Hindlimb muscle (tissue), 1 donor: ENCODE data around the gene TPRG1L. TPM values are rescaled to one million over a fixed set of nuclear protein-coding genes. Genes with fewer than 3 reads are reported as not detected.
"Not testable (repeated sequence)": the region's sequence is repeated elsewhere in the genome, so short reads cannot be mapped to it uniquely, and the experiment has no call there.

ENCODE experiments used
- DNase-seq: peaks from one replicate; pipeline ENCODE4 v3.0.0-alpha.2; 2013
- polyA plus RNA-seq: library from polyadenylated mRNA; unstranded; fragments of 120-200 nt; gene quantifications from one replicate; pipeline ENCODE4 v1.2.1, GENCODE V29; 2013; ENCODE audit not compliant: insufficient read length

Gene TPRG1L
- polyA plus RNA-seq, 1 donor, result 29.7 TPM

GRCh38 chr1:3609769-3610526 is 14.9 kb upstream of the TPRG1L start:
- DNase-seq, result no peak

GRCh38 chr1:3610527-3611169 is 14.2 kb upstream of the TPRG1L start:
- DNase-seq, result no peak

GRCh38 chr1:3611170-3612019 is 13.4 kb upstream of the TPRG1L start, which contains the start of gene MEGF6:
Gene MEGF6, minus strand, starts transcription at chr1:3611508. Its CDS starts 240 bp downstream, at chr1:3611268.
- peak; percentile 46 for DNase-seq

GRCh38 chr1:3612123-3612522 is 12.7 kb upstream of the TPRG1L start:
- no peak for DNase-seq

GRCh38 chr1:3614755-3615742 is 9.8 kb upstream of the TPRG1L start:
- no peak for DNase-seq

- DNase-seq, result no peak
These were observed 8.0 kb upstream of the TPRG1L start for GRCh38 chr1:3616861-3617260.

- DNase-seq, result no peak
These were observed 6.9 kb upstream of the TPRG1L start for GRCh38 chr1:3617806-3618345.

- no peak for DNase-seq
These were observed 6.3 kb upstream of the TPRG1L start for GRCh38 chr1:3618531-3618880.

GRCh38 chr1:3618881-3619671 is 5.7 kb upstream of the TPRG1L start:
- peak; percentile 77 for DNase-seq

GRCh38 chr1:3620708-3621107 is 4.1 kb upstream of the TPRG1L start:
- no peak for DNase-seq

- not testable (repeated sequence) for DNase-seq
These were observed 3.6 kb upstream of the TPRG1L start for GRCh38 chr1:3621151-3621671.

- not testable (repeated sequence) for DNase-seq
These were observed 2.7 kb upstream of the TPRG1L start for GRCh38 chr1:3622102-3622501.

- DNase-seq, result no peak
These were observed 1.2 kb upstream of the TPRG1L start for GRCh38 chr1:3623441-3624199.

GRCh38 chr1:3625151-3625907 is 514 bp downstream of the TPRG1L start:
- DNase-seq, result no peak

- no peak for DNase-seq
These were observed 1.2 kb downstream of the TPRG1L start for GRCh38 chr1:3626025-3626424.

GRCh38 chr1:3627515-3628253 is 2.9 kb downstream of the TPRG1L start:
- no peak for DNase-seq

GRCh38 chr1:3628445-3628844 is 3.6 kb downstream of the TPRG1L start:
- no peak for DNase-seq

GRCh38 chr1:3629561-3630160 is 4.8 kb downstream of the TPRG1L start:
- DNase-seq, result no peak
